ENCODE measurements around the gene CEP112. TPM values are rescaled to one million over a fixed set of nuclear protein-coding genes. Genes with fewer than 3 reads are reported as not detected.

CEP112 gene
- total and polyA plus RNA-seq, 2 donors (not counting 1 experiment from before 2014, with no cell fraction given): 5.4 to 6.4 TPM

- no peak for DNase-seq (ENCODE audit: low read depth in 2 of 2)
- H3K4me1 ChIP-seq (ENCODE audit: control insufficient read depth, extremely low read depth, insufficient read depth, low read length): no peaks in the 10 kb centered on the region
- H3K4me2 ChIP-seq (ENCODE audit: extremely low read depth, insufficient read depth, low read length): no peak overlapping the region
- TF ChIP-seq EZH2 (IDR thresholded peaks at IDR 0.05; ENCODE audit: low read length, missing control alignments) (no peak), CTCF (conservative IDR thresholded peaks at IDR 0.05 in 1 of 2, IDR thresholded peaks at IDR 0.05 in 1 of 2; ENCODE audit: low read depth in 1 of 2, low read length in 2 of 2) (no peak)
- H4K20me1 ChIP-seq (ENCODE audit: control insufficient read depth, extremely low read depth, insufficient read depth, low read length): no peaks in the 10 kb centered on the region
- no peak overlapping the region for H2AFZ ChIP-seq (ENCODE audit: low read length)
- no peaks in the 10 kb centered on the region for H3K9me3 ChIP-seq (ENCODE audit: control insufficient read depth, insufficient read depth, low read depth, low read length)
- no peaks in the 10 kb centered on the region for H3K36me3 ChIP-seq (ENCODE audit: control insufficient read depth, insufficient read depth, low read length)
- no peaks in the 10 kb centered on the region for H3K79me2 ChIP-seq (ENCODE audit: control insufficient read depth, insufficient read depth, low read length)
- H3K4me3 ChIP-seq (replicated peaks in 1 of 4; ENCODE audit: control extremely low read depth in 1 of 4, insufficient read depth in 1 of 4, low read depth in 3 of 4, low read length in 4 of 4): no peak overlapping the region
- H3K27ac ChIP-seq (ENCODE audit: insufficient read depth, low read length): no peak overlapping the region
- H3K27me3 ChIP-seq (ENCODE audit: control insufficient read depth, insufficient read depth, low read length): no peaks in the 10 kb centered on the region
- no peak overlapping the region for H3K9ac ChIP-seq (ENCODE audit: insufficient read depth, low read length)
Observed at GRCh38 chr17:65851965-65852736, 339.8 kb downstream of the CEP112 start.

GRCh38 chr17:65850486-65850885 is 341.4 kb downstream of the CEP112 start:
- Histone ChIP-seq H3K27me3 (ENCODE audit: control insufficient read depth, insufficient read depth, low read length) (no peaks in the 10 kb centered on the region), H3K9ac (ENCODE audit: insufficient read depth, low read length) (no peak overlapping the region), H3K9me3 (ENCODE audit: control insufficient read depth, insufficient read depth, low read depth, low read length) (no peaks in the 10 kb centered on the region), H3K27ac (ENCODE audit: insufficient read depth, low read length) (no peak overlapping the region), H3K4me3 (replicated peaks in 1 of 4; ENCODE audit: control extremely low read depth in 1 of 4, insufficient read depth in 1 of 4, low read depth in 3 of 4, low read length in 4 of 4) (no peak overlapping the region), H3K36me3 (ENCODE audit: control insufficient read depth, insufficient read depth, low read length) (no peaks in the 10 kb centered on the region), H4K20me1 (ENCODE audit: control insufficient read depth, extremely low read depth, insufficient read depth, low read length) (no peaks in the 10 kb centered on the region), H3K4me2 (ENCODE audit: extremely low read depth, insufficient read depth, low read length) (no peak overlapping the region), H2AFZ (ENCODE audit: low read length) (no peak overlapping the region), H3K4me1 (ENCODE audit: control insufficient read depth, extremely low read depth, insufficient read depth, low read length) (no peaks in the 10 kb centered on the region), H3K79me2 (ENCODE audit: control insufficient read depth, insufficient read depth, low read length) (no peaks in the 10 kb centered on the region)
- peak in 1 of 2 donors; percentile 12 for DNase-seq (ENCODE audit: low read depth in 2 of 2)
- TF ChIP-seq EZH2 (IDR thresholded peaks at IDR 0.05; ENCODE audit: low read length, missing control alignments) (no peak), CTCF (conservative IDR thresholded peaks at IDR 0.05 in 1 of 2, IDR thresholded peaks at IDR 0.05 in 1 of 2; ENCODE audit: low read depth in 1 of 2, low read length in 2 of 2) (no peak)

- Histone ChIP-seq H3K4me3 (replicated peaks in 1 of 4; ENCODE audit: control extremely low read depth in 1 of 4, insufficient read depth in 1 of 4, low read depth in 3 of 4, low read length in 4 of 4) (no peak overlapping the region), H2AFZ (ENCODE audit: low read length) (no peak overlapping the region), H3K36me3 (ENCODE audit: control insufficient read depth, insufficient read depth, low read length) (no peaks in the 10 kb centered on the region), H3K9me3 (ENCODE audit: control insufficient read depth, insufficient read depth, low read depth, low read length) (no peaks in the 10 kb centered on the region), H3K79me2 (ENCODE audit: control insufficient read depth, insufficient read depth, low read length) (no peaks in the 10 kb centered on the region), H3K27ac (ENCODE audit: insufficient read depth, low read length) (no peak overlapping the region), H3K27me3 (ENCODE audit: control insufficient read depth, insufficient read depth, low read length) (no peaks in the 10 kb centered on the region), H3K4me2 (ENCODE audit: extremely low read depth, insufficient read depth, low read length) (no peak overlapping the region), H4K20me1 (ENCODE audit: control insufficient read depth, extremely low read depth, insufficient read depth, low read length) (no peaks in the 10 kb centered on the region), H3K4me1 (ENCODE audit: control insufficient read depth, extremely low read depth, insufficient read depth, low read length) (no peaks in the 10 kb centered on the region), H3K9ac (ENCODE audit: insufficient read depth, low read length) (no peak overlapping the region)
- DNase-seq (ENCODE audit: low read depth in 2 of 2): no peak
- no peak for TF ChIP-seq CTCF (conservative IDR thresholded peaks at IDR 0.05 in 1 of 2, IDR thresholded peaks at IDR 0.05 in 1 of 2; ENCODE audit: low read depth in 1 of 2, low read length in 2 of 2)
Observed at GRCh38 chr17:65848751-65849150, 343.2 kb downstream of the CEP112 start.

Data from fibroblast of lung (primary cell).